Progenitor cell of endocrine pancreas (in vitro differentiated cells): ENCODE measurements around the gene C3orf52. TPM values are rescaled to one million over a fixed set of nuclear protein-coding genes. Genes with fewer than 3 reads are reported as not detected.

Experiments used
- DNase-seq: peaks from one replicate; pipeline ENCODE4 v3.0.0; 2021; ENCODE audit warnings: low spot score; ENCODE audit not compliant: unreplicated experiment
- H3K27ac Mint-ChIP-seq: 2 replicates; pipeline ENCODE4 v1.8.0; 2021; ENCODE audit warnings: mild to moderate bottlenecking, moderate library complexity, mixed read lengths
- H3K27me3 Mint-ChIP-seq: 2 replicates; pipeline ENCODE4 v1.8.0; 2021; ENCODE audit warnings: mixed read lengths
- H3K36me3 Mint-ChIP-seq: 2 replicates; pipeline ENCODE4 v1.8.0; 2022; ENCODE audit warnings: mixed read lengths; ENCODE audit not compliant: insufficient read depth
- H3K4me1 Mint-ChIP-seq: 2 replicates; pipeline ENCODE4 v1.8.0; 2021; ENCODE audit warnings: low read depth, mixed read lengths
- H3K4me3 Mint-ChIP-seq: 2 replicates; pipeline ENCODE4 v1.8.0; 2021; ENCODE audit warnings: low read depth, mild to moderate bottlenecking, moderate library complexity, mixed read lengths
- H3K9me3 Mint-ChIP-seq: 2 replicates; pipeline ENCODE4 v1.8.0; 2021; ENCODE audit warnings: low read depth, mixed read lengths
- total RNA-seq: library from RNA; stranded (reverse); gene quantifications from 2 replicates; pipeline ENCODE4 v1.2.1, GENCODE V29; 2021
- TF ChIP-seq, protein P1 (sequence below): fragments of 200-600 bp; sonication (generic); IDR thresholded peaks from one replicate; pipeline ENCODE4 v1.5.0; 2021; ENCODE audit warnings: antibody characterized with exemption, mild to moderate bottlenecking; ENCODE audit not compliant: unreplicated experiment

The C3orf52 gene
- total RNA-seq, 1 donor from 2014 or later, result 20.6 TPM

- H3K9me3 Mint-ChIP-seq, result no peaks in the 10 kb centered on the region
- H3K4me1 Mint-ChIP-seq, result peaks cover 26% of the 10 kb centered on the region
- DNase-seq, result no peak
- H3K4me3 Mint-ChIP-seq, result no peak overlapping the region
- TF ChIP-seq, protein P1, sequence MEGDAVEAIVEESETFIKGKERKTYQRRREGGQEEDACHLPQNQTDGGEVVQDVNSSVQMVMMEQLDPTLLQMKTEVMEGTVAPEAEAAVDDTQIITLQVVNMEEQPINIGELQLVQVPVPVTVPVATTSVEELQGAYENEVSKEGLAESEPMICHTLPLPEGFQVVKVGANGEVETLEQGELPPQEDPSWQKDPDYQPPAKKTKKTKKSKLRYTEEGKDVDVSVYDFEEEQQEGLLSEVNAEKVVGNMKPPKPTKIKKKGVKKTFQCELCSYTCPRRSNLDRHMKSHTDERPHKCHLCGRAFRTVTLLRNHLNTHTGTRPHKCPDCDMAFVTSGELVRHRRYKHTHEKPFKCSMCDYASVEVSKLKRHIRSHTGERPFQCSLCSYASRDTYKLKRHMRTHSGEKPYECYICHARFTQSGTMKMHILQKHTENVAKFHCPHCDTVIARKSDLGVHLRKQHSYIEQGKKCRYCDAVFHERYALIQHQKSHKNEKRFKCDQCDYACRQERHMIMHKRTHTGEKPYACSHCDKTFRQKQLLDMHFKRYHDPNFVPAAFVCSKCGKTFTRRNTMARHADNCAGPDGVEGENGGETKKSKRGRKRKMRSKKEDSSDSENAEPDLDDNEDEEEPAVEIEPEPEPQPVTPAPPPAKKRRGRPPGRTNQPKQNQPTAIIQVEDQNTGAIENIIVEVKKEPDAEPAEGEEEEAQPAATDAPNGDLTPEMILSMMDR, result no peak
- H3K27me3 Mint-ChIP-seq, result no peaks in the 10 kb centered on the region
- no peaks in the 10 kb centered on the region for H3K36me3 Mint-ChIP-seq
- no peak overlapping the region for H3K27ac Mint-ChIP-seq
Observed at GRCh38 chr3:112137781-112138180, 51.6 kb downstream of the C3orf52 start.

- Mint-ChIP-seq H3K4me3 (no peak overlapping the region), H3K27ac (no peak overlapping the region), H3K9me3 (peaks cover 3% of the 10 kb centered on the region), H3K36me3 (no peaks in the 10 kb centered on the region), H3K4me1 (peaks cover 26% of the 10 kb centered on the region), H3K27me3 (no peaks in the 10 kb centered on the region)
- DNase-seq, result no peak
- TF ChIP-seq, protein P1, result no peak
Observed at GRCh38 chr3:112138219-112138969, 52.2 kb downstream of the C3orf52 start.

DNA sequence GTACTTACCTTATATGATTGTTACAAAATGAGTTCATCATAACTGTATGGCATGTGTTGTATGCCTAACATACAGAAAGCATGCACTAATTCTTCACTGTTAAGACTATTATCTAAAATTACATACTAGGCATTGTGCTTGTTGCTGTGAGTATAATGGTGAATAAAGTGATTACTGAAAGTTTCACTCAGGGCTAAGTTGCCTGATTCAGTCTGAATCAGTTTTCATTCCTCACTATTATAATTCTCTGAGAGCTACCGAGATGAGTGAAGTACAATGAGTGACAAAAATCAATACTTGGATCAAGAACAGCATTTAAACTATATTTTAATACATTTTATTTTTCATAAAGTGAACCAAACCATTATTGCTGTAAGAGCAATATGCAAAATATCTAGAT, 54.4 kb downstream of the C3orf52 start:
- Mint-ChIP-seq H3K4me1 (peaks cover 16% of the 10 kb centered on the region), H3K27ac (no peak overlapping the region), H3K36me3 (peaks cover 3% of the 10 kb centered on the region), H3K4me3 (no peak overlapping the region), H3K27me3 (no peaks in the 10 kb centered on the region), H3K9me3 (peaks cover 13% of the 10 kb centered on the region)
- TF ChIP-seq, protein P1, result no peak
- no peak for DNase-seq

DNA sequence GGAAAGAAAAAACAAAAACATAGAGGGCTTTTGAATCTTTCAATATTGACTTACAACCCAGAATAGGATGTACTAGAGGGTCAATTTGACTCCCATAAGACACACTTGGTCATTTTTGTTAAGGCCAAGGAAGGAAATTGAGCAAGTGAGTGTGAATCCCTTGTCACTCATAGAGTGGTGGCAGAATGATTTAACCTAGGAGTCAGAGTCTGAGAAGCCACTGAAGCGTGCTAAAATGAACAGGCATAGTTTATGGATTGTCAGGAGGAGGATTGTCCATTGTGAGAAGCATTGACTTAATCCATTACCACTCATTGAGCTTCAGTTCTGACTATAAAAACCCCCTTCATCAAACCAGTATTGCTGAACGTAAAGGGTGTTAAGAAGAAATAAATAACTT, 55.1 kb downstream of the C3orf52 start:
- TF ChIP-seq, protein P1, result no peak
- DNase-seq, result no peak
- peaks cover 10% of the 10 kb centered on the region for H3K4me1 Mint-ChIP-seq
- H3K27ac Mint-ChIP-seq, result no peak overlapping the region
- H3K4me3 Mint-ChIP-seq, result no peak overlapping the region
- H3K36me3 Mint-ChIP-seq, result peaks cover 3% of the 10 kb centered on the region
- peaks cover 13% of the 10 kb centered on the region for H3K9me3 Mint-ChIP-seq
- no peaks in the 10 kb centered on the region for H3K27me3 Mint-ChIP-seq

- TF ChIP-seq, protein P1, result no peak
- Mint-ChIP-seq H3K27me3 (no peaks in the 10 kb centered on the region), H3K4me3 (no peak overlapping the region), H3K4me1 (no peaks in the 10 kb centered on the region), H3K36me3 (peaks cover 10% of the 10 kb centered on the region), H3K9me3 (peaks cover 30% of the 10 kb centered on the region), H3K27ac (no peak overlapping the region)
- no peak for DNase-seq
Observed at GRCh38 chr3:112143251-112143650, 57.1 kb downstream of the C3orf52 start.
